ENCODE results near the gene EYA4.
A peak's percentile ranks its signal among the peaks of the same experiment; 100 is the strongest.

The EYA4 gene

GRCh38 chr6:133248241-133249001, 7.3 kb downstream of the EYA4 start (continued):
- TF ChIP-seq ZNF146 (tag by site-specific recombination; IDR thresholded peaks at IDR 0.05) (peak; percentile 48), WT1 (tag by site-specific recombination; IDR thresholded peaks at IDR 0.05) (peak; percentile 94), ATF2 (tag by site-specific recombination; IDR thresholded peaks at IDR 0.05; ENCODE audit: low read depth) (peak; percentile 93), KLF17 (tag by site-specific recombination; IDR thresholded peaks at IDR 0.05) (no peak; the same call in 1 of the 2 replicates), KLF9 (tag by site-specific recombination; IDR thresholded peaks at IDR 0.05; ENCODE audit: low read depth) (peak; percentile 9; the same call in 1 of the 2 replicates), ZBTB7A (tag by site-specific recombination; IDR thresholded peaks at IDR 0.05; ENCODE audit: low read depth) (no peak), ZNF76 (tag by site-specific recombination; IDR thresholded peaks at IDR 0.05; ENCODE audit: borderline replicate concordance, low read depth) (0 out of 2 replicates have a peak, but pooled peaks have one; percentile 27), ZSCAN23 (tag by site-specific recombination; IDR thresholded peaks at IDR 0.05) (peak; percentile 98), ZNF366 (tag by site-specific recombination; conservative IDR thresholded peaks at IDR 0.05) (peak; percentile 93), ZEB2 (tag by site-specific recombination; IDR thresholded peaks at IDR 0.05) (peak; percentile 87), ZNF660 (tag by site-specific recombination; IDR thresholded peaks at IDR 0.05) (no peak; the same call in 1 of the 2 replicates), OVOL3 (tag by site-specific recombination; IDR thresholded peaks at IDR 0.05) (peak; percentile 97), ZNF664 (tag by site-specific recombination; IDR thresholded peaks at IDR 0.05) (peak; percentile 99), ZNF488 (tag by site-specific recombination; IDR thresholded peaks at IDR 0.05) (no peak), ZFP41 (tag by site-specific recombination; IDR thresholded peaks at IDR 0.05; ENCODE audit: borderline replicate concordance) (no peak), GLIS1 (tag by site-specific recombination; IDR thresholded peaks at IDR 0.05) (peak; percentile 31; the same call in 1 of the 2 replicates), KLF1 (tag by site-specific recombination; IDR thresholded peaks at IDR 0.05) (peak; percentile 41; the same call in 1 of the 2 replicates), ZNF416 (tag by site-specific recombination; IDR thresholded peaks at IDR 0.05) (no peak), ZNF677 (tag by site-specific recombination; IDR thresholded peaks at IDR 0.05) (0 out of 2 replicates have a peak, but pooled peaks have one; percentile 11), TCF7L2 (IDR thresholded peaks at IDR 0.05; ENCODE audit: borderline replicate concordance, low read depth, low read length) (peak; percentile 56; the same call in 1 of the 2 replicates), ZBTB1 (tag by site-specific recombination; IDR thresholded peaks at IDR 0.05) (peak; percentile 87), PRDM6 (tag by site-specific recombination; IDR thresholded peaks at IDR 0.05) (peak; percentile 99), ZBTB49 (tag by site-specific recombination; IDR thresholded peaks at IDR 0.05; ENCODE audit: low read depth) (0 out of 2 replicates have a peak, but pooled peaks have one; percentile 18), AEBP2 (tag by site-specific recombination; IDR thresholded peaks at IDR 0.05; ENCODE audit: borderline replicate concordance) (0 out of 2 replicates have a peak, but pooled peaks have one; percentile 85), ZNF610 (tag by site-specific recombination; IDR thresholded peaks at IDR 0.05; ENCODE audit: borderline replicate concordance) (peak; percentile 32; the same call in 1 of the 2 replicates), MZF1 (tag by site-specific recombination; IDR thresholded peaks at IDR 0.05; ENCODE audit: borderline replicate concordance) (peak; percentile 38; the same call in 1 of the 2 replicates), ZBTB20 (tag by site-specific recombination; IDR thresholded peaks at IDR 0.05) (peak; percentile 49), BCL6B (tag by site-specific recombination; IDR thresholded peaks at IDR 0.05) (peak; percentile 99), ZBTB21 (tag by site-specific recombination; IDR thresholded peaks at IDR 0.05) (peak; percentile 92)
